Epithelial cell of esophagus (primary cell): ENCODE measurements around the gene TSPAN4.

Experiments
- DNase-seq: peaks from one replicate; pipeline ENCODE4 v3.0.0; 2010; ENCODE audit warnings: low read depth
- H3K4me3 ChIP-seq: 2 replicates; pipeline ENCODE4 v1.5.1; 2011; ENCODE audit warnings: mild to moderate bottlenecking, low read length, control low read depth
- CTCF ChIP-seq: IDR thresholded peaks from 2 replicates; pipeline ENCODE4 v1.5.1; 2011; ENCODE audit warnings: low read depth, mild to moderate bottlenecking, low read length, control low read depth, inconsistent platforms; ENCODE audit not compliant: insufficient read depth; ENCODE audit errors: missing control alignments

The TSPAN4 gene

GRCh38 chr11:898540-899190 is 56.0 kb downstream of the TSPAN4 start:
- no peak for TF ChIP-seq CTCF
- H3K4me3 ChIP-seq: no peak overlapping the region
- DNase-seq: no peak

GRCh38 chr11:899724-900123 is 57.1 kb downstream of the TSPAN4 start:
- no peak for DNase-seq
- no peak for TF ChIP-seq CTCF
- no peak overlapping the region for H3K4me3 ChIP-seq

GRCh38 chr11:900545-900944 is 57.9 kb downstream of the TSPAN4 start:
- no peak overlapping the region for H3K4me3 ChIP-seq
- no peak for TF ChIP-seq CTCF
- DNase-seq: no peak

- TF ChIP-seq CTCF: no peak
- no peak overlapping the region for H3K4me3 ChIP-seq
- no peak for DNase-seq
Observed at GRCh38 chr11:901452-902061, 58.9 kb downstream of the TSPAN4 start.

- TF ChIP-seq CTCF: no peak
- H3K4me3 ChIP-seq: no peak overlapping the region
- no peak for DNase-seq
Observed at GRCh38 chr11:904380-904779, 61.7 kb downstream of the TSPAN4 start.

- no peak for TF ChIP-seq CTCF
- no peak for DNase-seq
- H3K4me3 ChIP-seq: no peak overlapping the region
Observed at GRCh38 chr11:905952-906351, 63.3 kb downstream of the TSPAN4 start.

GRCh38 chr11:907668-908067 is 65.0 kb downstream of the TSPAN4 start:
- no peak overlapping the region for H3K4me3 ChIP-seq
- TF ChIP-seq CTCF: no peak
- DNase-seq: no peak
